ENCODE measurements around the gene PROP1. TPM values are rescaled to one million over a fixed set of nuclear protein-coding genes. Genes with fewer than 3 reads are reported as not detected.

The PROP1 gene
- polyA plus RNA-seq, 2 of the 4 experiments (the other 2 are of a cell fraction), result not detected

- Histone ChIP-seq H3K4me3 (no peak overlapping the region), H3K4me2 (no peak overlapping the region), H3K9me3 (no peaks in the 10 kb centered on the region), H3K27ac (no peak overlapping the region), H3K4me1 (no peaks in the 10 kb centered on the region)
- no peak for ATAC-seq
- DNase-seq (ENCODE audit: low read depth in 1 of 2, low spot score in 1 of 2), result no peak
- ChIA-PET POLR2A (no interaction called here), CTCF (interaction anchor here (1.3 to 1.5 kb wide), 2 partner anchors 13 to 76 kb away, joined by 3 to 4 read pairs; no protein-coding TSS in a partner anchor)
- WGBS (ENCODE audit: missing lambda C conversion rate), result 76% methylated on average over 38 of the region's 50 CpGs
- no peak for TF ChIP-seq RNF2 (IDR thresholded peaks at IDR 0.05; ENCODE audit: borderline replicate concordance, low read depth)
- TF ChIP-seq CTCF (IDR thresholded peaks at IDR 0.05), result no peak
- no peak for TF ChIP-seq POLR2AphosphoS2 (conservative IDR thresholded peaks at IDR 0.05; ENCODE audit: low read length)
- no peak for TF ChIP-seq SMC3 (IDR thresholded peaks at IDR 0.05)
- no peak for TF ChIP-seq RARB (CRISPR knock-in tag; IDR thresholded peaks at IDR 0.05)
- TF ChIP-seq EP300 (IDR thresholded peaks at IDR 0.05), result no peak
- no peak for TF ChIP-seq MAX (IDR thresholded peaks at IDR 0.05)
- no peak for TF ChIP-seq MYC (IDR thresholded peaks at IDR 0.05; ENCODE audit: borderline replicate concordance, low read length)
- TF ChIP-seq ATOH8 (CRISPR knock-in tag; IDR thresholded peaks at IDR 0.05; ENCODE audit: low read depth), result no peak
- no peak for TF ChIP-seq MAZ (IDR thresholded peaks at IDR 0.05; ENCODE audit: borderline replicate concordance, low read depth, low read length)
- TF ChIP-seq EHF (CRISPR knock-in tag; IDR thresholded peaks at IDR 0.05), result no peak
- no peak for TF ChIP-seq ZFP36 (IDR thresholded peaks at IDR 0.05; ENCODE audit: borderline replicate concordance, partially characterized antibody)
- TF ChIP-seq RAD21 (conservative IDR thresholded peaks at IDR 0.05 in 1 of 2, IDR thresholded peaks at IDR 0.05 in 1 of 2), result no peak
- FAIRE-seq, result no peak
Measured at GRCh38 chr5:177985430-177986040, 10.5 kb downstream of the PROP1 start.

GRCh38 chr5:177984584-177985206 is 11.3 kb downstream of the PROP1 start:
- TF ChIP-seq TFCP2L1 (CRISPR knock-in tag; IDR thresholded peaks at IDR 0.05), result no peak
- TF ChIP-seq MAFK (IDR thresholded peaks at IDR 0.05; ENCODE audit: partially characterized antibody), result no peak
- TF ChIP-seq RCOR1 (IDR thresholded peaks at IDR 0.05; ENCODE audit: low read depth, low read length), result no peak
- no peak for TF ChIP-seq NR3C1 (IDR thresholded peaks at IDR 0.05)
- TF ChIP-seq HMGXB4 (CRISPR knock-in tag; IDR thresholded peaks at IDR 0.05; ENCODE audit: borderline replicate concordance), result no peak
- FAIRE-seq (no peak), ATAC-seq (no peak), DNase-seq (ENCODE audit: low read depth in 1 of 2, low spot score in 1 of 2) (no peak)
- 37% methylated on average over 29 of the region's 47 CpGs for WGBS (ENCODE audit: missing lambda C conversion rate)
- Histone ChIP-seq H3K27ac (no peak overlapping the region), H3K4me2 (peak overlapping the region; percentile 36; the same call in 1 of the 3 replicates), H3K4me3 (no peak overlapping the region), H3K9me3 (no peaks in the 10 kb centered on the region), H3K4me1 (no peaks in the 10 kb centered on the region)
- ChIA-PET POLR2A (no interaction called here), CTCF (interaction anchor here (1.3 to 1.5 kb wide), 2 partner anchors 12 to 77 kb away, joined by 3 to 4 read pairs; no protein-coding TSS in a partner anchor)

Data from A549 (cell line).